Fibroblast of pulmonary artery (primary cell): ENCODE data around the gene NUDT1.

Experiments
- DNase-seq: peaks from one replicate; pipeline ENCODE4 v3.0.0-alpha.2; 2010; ENCODE audit warnings: low read depth
- H3K4me3 ChIP-seq: replicated peaks from 2 replicates; pipeline ENCODE4 v1.5.1; 2011; ENCODE audit warnings: low read depth, mild to moderate bottlenecking, control low read depth, low read length, moderate library complexity
- TF ChIP-seq, protein P1 (sequence below): IDR thresholded peaks from 2 replicates; pipeline ENCODE4 v1.5.1; 2011; ENCODE audit warnings: mild to moderate bottlenecking, control low read depth, low read length, inconsistent platforms; ENCODE audit errors: missing control alignments

Gene NUDT1

DNA sequence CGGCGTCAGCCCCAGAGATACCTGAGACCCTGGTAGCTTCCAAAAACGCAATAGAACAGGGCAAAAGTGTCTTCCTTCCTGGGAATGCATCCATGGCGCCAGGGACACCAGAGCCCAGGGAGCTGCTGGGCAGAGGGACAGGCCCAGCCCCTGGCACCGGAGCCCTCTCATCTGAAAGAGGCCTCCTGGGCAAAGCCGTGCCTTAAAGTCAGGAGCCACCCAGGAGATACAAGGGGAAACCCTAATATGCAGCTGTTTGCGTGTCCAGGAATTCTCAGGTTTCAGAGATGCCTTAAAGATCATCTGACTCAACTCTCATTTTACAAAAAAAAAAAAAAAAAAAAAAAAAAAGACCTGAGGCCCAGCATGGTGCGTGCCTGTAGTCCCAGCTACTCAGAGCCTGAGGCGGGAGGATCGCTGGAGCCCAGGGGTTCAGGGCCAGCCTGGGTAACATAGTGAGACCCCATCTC lies 28.0 kb downstream of the NUDT1 start:
- DNase-seq: no peak
- no peak overlapping the region for H3K4me3 ChIP-seq
- TF ChIP-seq, protein P1, sequence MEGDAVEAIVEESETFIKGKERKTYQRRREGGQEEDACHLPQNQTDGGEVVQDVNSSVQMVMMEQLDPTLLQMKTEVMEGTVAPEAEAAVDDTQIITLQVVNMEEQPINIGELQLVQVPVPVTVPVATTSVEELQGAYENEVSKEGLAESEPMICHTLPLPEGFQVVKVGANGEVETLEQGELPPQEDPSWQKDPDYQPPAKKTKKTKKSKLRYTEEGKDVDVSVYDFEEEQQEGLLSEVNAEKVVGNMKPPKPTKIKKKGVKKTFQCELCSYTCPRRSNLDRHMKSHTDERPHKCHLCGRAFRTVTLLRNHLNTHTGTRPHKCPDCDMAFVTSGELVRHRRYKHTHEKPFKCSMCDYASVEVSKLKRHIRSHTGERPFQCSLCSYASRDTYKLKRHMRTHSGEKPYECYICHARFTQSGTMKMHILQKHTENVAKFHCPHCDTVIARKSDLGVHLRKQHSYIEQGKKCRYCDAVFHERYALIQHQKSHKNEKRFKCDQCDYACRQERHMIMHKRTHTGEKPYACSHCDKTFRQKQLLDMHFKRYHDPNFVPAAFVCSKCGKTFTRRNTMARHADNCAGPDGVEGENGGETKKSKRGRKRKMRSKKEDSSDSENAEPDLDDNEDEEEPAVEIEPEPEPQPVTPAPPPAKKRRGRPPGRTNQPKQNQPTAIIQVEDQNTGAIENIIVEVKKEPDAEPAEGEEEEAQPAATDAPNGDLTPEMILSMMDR: no peak

DNA sequence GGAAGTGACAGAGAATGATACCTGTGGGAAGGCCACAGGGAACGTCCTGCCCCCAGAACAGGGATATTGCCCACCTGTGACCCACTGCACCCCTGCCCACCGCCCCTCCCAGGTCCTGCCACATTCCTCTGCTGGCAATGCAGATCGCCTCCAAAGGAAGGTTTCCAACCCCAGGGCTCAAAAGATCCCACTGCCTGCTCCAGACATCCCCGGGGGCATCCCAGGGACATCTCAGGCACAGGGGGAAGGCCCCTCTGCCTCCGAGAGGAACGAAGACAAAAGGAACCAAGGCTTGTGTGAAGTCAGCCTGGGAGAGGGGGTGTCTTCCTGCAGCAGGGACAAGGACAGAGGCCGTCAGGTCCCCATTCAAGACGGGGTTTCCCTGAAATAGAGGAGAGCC lies 28.5 kb downstream of the NUDT1 start:
- TF ChIP-seq, protein P1: no peak

DNA sequence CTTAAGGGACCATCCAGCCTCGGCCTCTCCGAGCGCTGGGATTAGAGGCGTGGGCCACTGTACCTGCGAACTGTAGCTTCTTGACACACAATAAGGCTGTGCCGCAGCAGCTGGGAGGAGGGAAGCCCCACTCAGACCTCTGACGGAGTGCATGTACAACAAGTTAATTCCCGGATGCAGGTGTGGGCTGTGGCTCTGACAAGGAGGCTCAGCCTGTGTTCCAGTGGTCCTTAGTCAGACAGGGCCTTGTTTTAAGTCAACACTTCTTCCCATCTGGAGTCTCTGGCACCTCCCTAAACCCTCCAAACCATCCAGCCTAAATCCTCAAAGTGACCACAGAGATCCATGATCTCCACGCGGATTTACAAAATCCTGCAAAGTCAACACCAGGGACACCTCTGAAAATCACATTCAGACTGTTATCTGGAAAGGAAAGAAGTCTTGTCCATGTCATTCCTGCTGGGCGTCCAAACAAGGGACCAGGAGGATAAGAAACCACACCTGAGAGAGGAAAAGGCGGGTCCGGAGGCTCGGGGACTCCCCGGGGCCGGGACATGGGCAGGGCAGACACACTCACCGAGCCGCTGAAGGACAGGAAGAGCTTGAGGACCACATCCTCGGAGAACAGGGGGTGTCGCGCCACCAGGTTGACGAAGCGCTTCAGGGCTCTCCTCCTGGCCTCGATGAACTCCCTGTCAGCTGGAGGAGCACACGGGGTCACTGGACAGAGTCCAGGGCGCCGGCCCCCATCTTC lies 29.4 kb downstream of the NUDT1 start:
- H3K4me3 ChIP-seq: no peak overlapping the region
- TF ChIP-seq, protein P1: no peak
- DNase-seq: no peak

More for the DNA sequence above, 28.5 kb downstream of the NUDT1 start:
- H3K4me3 ChIP-seq: no peak overlapping the region
- no peak for DNase-seq

DNA sequence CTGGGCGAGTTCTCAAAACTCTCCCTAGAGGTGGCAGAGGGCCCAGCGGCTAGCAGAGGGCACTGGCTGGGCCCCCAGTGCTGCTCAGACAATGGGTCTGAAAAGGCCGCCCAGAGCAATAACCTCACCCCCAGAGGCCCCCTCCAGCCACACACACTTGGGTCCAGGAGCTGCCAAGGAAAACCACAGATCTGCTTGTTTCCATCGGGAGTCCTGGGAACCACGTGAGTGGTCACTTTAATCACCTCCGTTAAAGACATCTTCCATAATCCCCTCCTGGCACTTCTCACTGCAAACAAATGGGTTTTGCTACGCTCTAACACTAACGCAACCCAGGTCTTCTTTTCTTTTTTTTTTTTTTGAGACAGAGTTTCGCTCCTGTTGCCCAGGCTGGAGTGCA lies 30.0 kb downstream of the NUDT1 start:
- no peak for DNase-seq
- TF ChIP-seq, protein P1: no peak
- no peak overlapping the region for H3K4me3 ChIP-seq

DNA sequence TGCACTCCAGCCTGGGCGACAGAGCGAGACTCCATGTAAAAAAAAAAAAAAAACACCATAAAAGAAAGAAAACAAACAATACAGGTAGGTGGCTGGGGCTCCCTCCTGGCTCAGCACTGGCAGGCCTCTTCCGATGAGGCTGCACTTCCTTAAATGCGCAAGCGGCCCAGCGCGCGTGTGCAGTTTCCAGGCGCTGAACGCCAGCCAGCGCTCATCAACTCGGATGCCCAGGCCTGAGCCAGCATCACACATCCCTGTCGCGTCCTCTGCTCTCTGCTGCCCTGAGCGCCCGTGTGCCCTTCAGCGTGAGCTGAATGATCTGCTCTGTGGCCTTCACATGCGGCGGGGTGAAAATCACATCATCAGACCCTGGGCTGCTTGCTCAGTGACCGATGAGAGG lies 31.8 kb downstream of the NUDT1 start:
- H3K4me3 ChIP-seq: no peak overlapping the region
- TF ChIP-seq, protein P1: no peak
- DNase-seq: no peak

DNA sequence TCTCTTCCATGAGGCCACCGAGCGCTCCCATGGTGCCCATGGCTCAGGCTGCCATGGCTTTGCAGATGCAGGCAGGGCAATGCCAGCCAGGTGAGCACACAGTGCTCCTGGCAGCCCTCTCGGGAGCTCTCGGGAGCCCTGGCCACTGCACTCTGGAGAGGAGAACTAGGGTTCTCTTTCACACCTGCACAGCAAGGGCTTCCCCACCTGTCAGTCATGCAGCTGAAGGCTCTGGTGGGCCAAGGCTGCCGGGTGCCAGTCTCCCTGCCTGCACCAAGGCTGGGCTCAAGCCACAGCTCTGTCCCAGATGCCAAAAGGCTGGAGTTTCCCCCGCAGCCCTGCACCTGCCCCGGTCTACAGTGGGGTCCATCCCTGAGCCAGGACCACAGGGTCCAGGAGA lies 32.6 kb downstream of the NUDT1 start:
- TF ChIP-seq, protein P1: no peak
- no peak overlapping the region for H3K4me3 ChIP-seq
- DNase-seq: no peak

DNA sequence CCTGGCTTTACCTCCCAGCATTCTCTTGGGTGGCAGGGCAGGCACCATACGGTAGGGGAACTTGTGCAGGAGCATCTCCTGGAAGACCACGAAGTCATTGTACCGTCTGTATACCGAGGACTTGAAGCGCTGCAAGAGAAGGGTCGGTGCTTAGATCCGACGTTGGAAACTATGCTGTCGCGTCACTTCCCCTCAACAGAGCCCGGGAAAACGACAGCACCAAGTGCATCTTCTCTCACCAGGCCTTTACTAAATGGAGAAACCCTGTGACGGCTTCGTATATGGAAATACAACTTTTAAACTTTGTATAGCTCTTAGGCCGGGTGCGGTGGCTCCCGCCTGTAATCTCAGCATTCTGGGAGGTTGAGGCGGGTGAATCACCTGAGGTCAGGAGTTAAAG lies 33.1 kb downstream of the NUDT1 start:
- no peak overlapping the region for H3K4me3 ChIP-seq
- DNase-seq: no peak
- TF ChIP-seq, protein P1: no peak
